BJ (cell line): Measurements from ENCODE around the gene MARS1. TPM values are rescaled to one million over a fixed set of nuclear protein-coding genes. Genes with fewer than 3 reads are reported as not detected.

Experiments used
- CTCF ChIA-PET: fragments of 350-600 bp; formaldehyde crosslinking; extraction: SDS; loops from one replicate; lab custom pipeline; 2021; ENCODE audit warnings: antibody characterized with exemption, inconsistent platforms; lab: Yijun Ruan, JAX
- POLR2A ChIA-PET: fragments of 300-600 bp; sonication (Branson Sonifier 250); formaldehyde crosslinking; extraction: SDS; loops from one replicate; lab custom pipeline; 2021; ENCODE audit warnings: antibody characterized with exemption; lab: Charles Lee
- DNase-seq: peaks from one replicate; pipeline ENCODE4 v3.0.0-alpha.2; 2011; ENCODE audit warnings: low read depth
- H3K27me3 ChIP-seq: 2 replicates; pipeline ENCODE4 v1.6.0; 2011; ENCODE audit warnings: low read length; ENCODE audit not compliant: control insufficient read depth, insufficient read depth
- H3K36me3 ChIP-seq: 2 replicates; pipeline ENCODE4 v1.5.1; 2011; ENCODE audit warnings: low read length; ENCODE audit not compliant: control insufficient read depth, insufficient read depth
- H3K4me3 ChIP-seq: 2 replicates; pipeline ENCODE4 v1.5.1; 2011; ENCODE audit warnings: low read depth, mild to moderate bottlenecking, control low read depth, low read length
- polyA plus RNA-seq: library from polyadenylated mRNA; depleted of rRNA; stranded (reverse); fragments of >200 nt; gene quantifications from 2 replicates; pipeline ENCODE4 v1.2.3, GENCODE V29; 2011
- TF ChIP-seq, protein P1 (sequence below): IDR thresholded peaks from 2 replicates; pipeline ENCODE4 v1.5.1; 2011; ENCODE audit warnings: low read depth, mild to moderate bottlenecking, control low read depth, inconsistent platforms, low read length, moderate library complexity; ENCODE audit not compliant: insufficient read depth

Gene MARS1
- polyA plus RNA-seq, 1 experiment, result 378 TPM

DNA sequence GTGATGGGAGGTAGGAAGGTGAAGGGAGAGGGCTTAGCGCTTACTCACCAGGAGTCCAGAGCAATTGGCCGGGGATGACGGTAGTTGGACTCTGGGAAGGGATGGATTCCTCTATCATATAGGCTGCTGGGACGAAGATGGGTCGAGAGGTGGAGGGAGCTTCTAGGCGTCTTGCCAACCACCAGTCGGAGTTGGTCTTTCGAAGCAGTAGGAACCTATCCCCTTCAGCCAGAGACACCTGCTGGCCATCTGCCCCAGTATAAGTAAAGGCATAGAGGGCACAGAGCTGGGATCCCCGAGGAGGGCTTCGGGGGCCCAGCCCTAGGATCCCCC is 8.9 kb upstream of the MARS1 start:
- no peak overlapping the region for H3K4me3 ChIP-seq
- CTCF ChIA-PET, result interaction anchor here (0.9 kb wide), 1 partner anchor 20 kb away, joined by 3 read pairs; the partner anchor contains the start of gene GLI1
- POLR2A ChIA-PET, result no interaction called here
- H3K36me3 ChIP-seq, result no peaks in the 10 kb centered on the region
- TF ChIP-seq, protein P1, sequence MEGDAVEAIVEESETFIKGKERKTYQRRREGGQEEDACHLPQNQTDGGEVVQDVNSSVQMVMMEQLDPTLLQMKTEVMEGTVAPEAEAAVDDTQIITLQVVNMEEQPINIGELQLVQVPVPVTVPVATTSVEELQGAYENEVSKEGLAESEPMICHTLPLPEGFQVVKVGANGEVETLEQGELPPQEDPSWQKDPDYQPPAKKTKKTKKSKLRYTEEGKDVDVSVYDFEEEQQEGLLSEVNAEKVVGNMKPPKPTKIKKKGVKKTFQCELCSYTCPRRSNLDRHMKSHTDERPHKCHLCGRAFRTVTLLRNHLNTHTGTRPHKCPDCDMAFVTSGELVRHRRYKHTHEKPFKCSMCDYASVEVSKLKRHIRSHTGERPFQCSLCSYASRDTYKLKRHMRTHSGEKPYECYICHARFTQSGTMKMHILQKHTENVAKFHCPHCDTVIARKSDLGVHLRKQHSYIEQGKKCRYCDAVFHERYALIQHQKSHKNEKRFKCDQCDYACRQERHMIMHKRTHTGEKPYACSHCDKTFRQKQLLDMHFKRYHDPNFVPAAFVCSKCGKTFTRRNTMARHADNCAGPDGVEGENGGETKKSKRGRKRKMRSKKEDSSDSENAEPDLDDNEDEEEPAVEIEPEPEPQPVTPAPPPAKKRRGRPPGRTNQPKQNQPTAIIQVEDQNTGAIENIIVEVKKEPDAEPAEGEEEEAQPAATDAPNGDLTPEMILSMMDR, result no peak
- DNase-seq, result no peak
- H3K27me3 ChIP-seq, result peaks cover 28% of the 10 kb centered on the region

DNA sequence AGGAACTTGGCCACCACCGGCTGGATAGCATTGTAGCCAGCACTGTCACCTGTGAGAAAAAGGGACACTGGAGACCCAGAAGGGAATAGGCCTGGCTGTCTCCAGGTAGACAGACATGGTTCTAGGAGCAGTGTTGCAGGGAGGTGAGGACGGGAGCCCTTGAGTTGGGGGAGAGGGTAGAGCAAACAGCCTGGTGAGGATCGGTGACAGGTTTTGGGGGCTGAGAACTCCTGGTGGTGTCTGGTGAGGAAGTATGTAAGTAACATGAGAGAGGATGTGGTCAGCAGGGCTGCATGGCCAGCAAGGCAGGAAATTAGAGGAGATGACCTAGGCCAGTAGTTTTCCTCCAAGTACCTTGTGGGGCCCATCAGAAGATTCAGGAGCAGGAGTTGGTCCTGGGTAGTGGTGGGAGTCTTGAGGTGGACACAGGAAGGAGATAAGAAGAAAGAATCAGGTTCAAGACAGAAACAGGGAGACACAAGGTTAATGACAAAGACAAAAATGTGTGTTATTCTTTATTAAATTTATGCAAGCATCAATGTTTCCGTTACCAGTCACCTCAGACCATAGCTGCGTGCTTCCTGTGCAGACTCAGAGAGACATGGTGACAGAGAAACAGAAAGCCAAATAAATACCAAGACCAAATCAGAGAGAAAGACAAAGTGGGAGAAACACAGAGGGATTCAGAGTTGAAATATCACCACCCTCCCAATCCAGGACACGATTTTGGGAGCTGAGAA is 8.3 kb upstream of the MARS1 start, which contains the start of gene ARHGAP9:
Gene ARHGAP9 (minus strand): TSS at position 491 of the 740 bp plus-strand sequence. CDS start 460 bp downstream, at position 31.
- POLR2A ChIA-PET, result no interaction called here
- Histone ChIP-seq H3K4me3 (no peak within 1 kb of the TSS), H3K36me3 (no peaks in the 10 kb centered on the region), H3K27me3 (peaks cover 23% of the 10 kb centered on the region)
- CTCF ChIA-PET, result interaction anchor here (1.8 to 3.1 kb wide), 2 partner anchors 16 to 21 kb away, joined by 5 to 21 read pairs; no protein-coding TSS in a partner anchor
- TF ChIP-seq, protein P1, result no peak
- DNase-seq, result no peak

DNA sequence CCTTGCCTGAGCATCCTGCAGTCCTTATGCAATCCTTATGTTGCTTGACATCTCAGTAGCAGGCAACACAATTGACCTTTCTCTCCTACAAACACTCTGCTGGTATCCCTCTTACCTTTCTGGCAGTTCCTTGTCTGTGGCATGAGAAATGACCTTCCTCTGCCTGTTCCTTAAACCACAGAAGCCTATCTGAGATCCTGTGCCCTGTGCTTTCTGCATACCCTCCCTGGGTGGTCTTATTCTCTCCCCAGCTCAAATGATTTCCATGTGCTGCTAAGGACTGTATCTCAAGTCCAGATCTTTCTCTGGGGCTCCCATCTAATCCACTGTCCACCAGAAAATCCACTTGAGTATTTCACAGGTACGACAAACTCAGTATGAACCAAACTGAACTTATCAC is 6.2 kb upstream of the MARS1 start:
- TF ChIP-seq, protein P1, result no peak
- DNase-seq, result no peak
- Histone ChIP-seq H3K36me3 (no peaks in the 10 kb centered on the region), H3K4me3 (no peak overlapping the region), H3K27me3 (peaks cover 3% of the 10 kb centered on the region)
- POLR2A ChIA-PET, result interaction anchor here (0.6 kb wide), 1 partner anchor 813 kb away, joined by 4 read pairs; no protein-coding TSS in a partner anchor
- CTCF ChIA-PET, result interaction anchor here (1.9 to 3.1 kb wide), 2 partner anchors 18 to 23 kb away, joined by 5 to 21 read pairs; partner anchors contain the start of gene GLI1

DNA sequence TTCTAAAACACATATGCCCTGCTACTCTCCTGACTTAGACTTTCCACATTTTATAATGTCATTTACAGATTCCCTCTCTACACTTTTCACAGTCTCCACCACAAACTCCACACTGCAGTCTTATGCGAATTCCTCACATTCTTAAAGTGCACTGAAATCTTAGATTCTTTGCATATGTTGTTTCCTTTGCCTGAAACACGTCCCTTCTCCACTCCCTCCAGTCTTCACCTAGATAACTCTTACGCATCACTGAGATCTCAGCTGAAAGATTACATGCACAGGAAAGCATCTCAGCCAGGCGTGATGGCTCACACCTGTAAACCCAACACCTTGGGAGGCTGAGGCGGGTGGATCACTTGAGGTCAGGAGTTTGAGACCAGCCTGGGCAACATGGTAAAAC is 4.4 kb upstream of the MARS1 start:
- peak; percentile 45 for DNase-seq
- Histone ChIP-seq H3K36me3 (no peaks in the 10 kb centered on the region), H3K4me3 (no peak overlapping the region), H3K27me3 (no peaks in the 10 kb centered on the region)
- ChIA-PET POLR2A (interaction anchor here (0.6 kb wide), 1 partner anchor 8 kb away, joined by 4 read pairs; no protein-coding TSS in a partner anchor), CTCF (interaction anchor here (1.0 to 1.9 kb wide), 2 partner anchors 23 to 30 kb away, joined by 3 to 6 read pairs; no protein-coding TSS in a partner anchor)
- TF ChIP-seq, protein P1, result no peak

DNA sequence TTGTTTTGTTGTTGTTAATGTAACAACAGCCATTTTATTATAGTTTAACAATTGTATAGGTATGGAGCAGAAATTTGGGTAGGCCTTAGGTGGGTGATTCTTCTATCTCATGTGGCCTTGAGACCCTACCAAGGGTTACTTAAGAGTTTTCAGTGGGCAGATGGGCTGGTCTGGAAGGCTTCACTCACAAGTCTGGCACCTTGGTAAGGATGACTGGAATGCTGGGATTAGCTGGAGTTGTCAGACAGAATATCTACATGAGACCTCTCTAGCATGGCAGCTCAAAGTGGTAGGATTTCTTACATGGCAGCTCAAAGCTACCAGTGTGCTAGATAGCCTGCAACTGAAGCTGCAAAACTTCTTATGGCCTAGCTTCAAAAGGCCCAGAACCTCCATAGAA is 2.2 kb upstream of the MARS1 start:
- ChIA-PET CTCF (interaction anchor here (0.6 to 2.1 kb wide), 5 partner anchors 22 to 1296 kb away, joined by 3 to 12 read pairs (median 4); partner anchors contain the start of genes INHBE and SMARCC2), POLR2A (no interaction called here)
- peaks cover 5% of the 10 kb centered on the region for H3K36me3 ChIP-seq
- DNase-seq, result no peak
- TF ChIP-seq, protein P1, result no peak
- no peak overlapping the region for H3K4me3 ChIP-seq
- H3K27me3 ChIP-seq, result no peaks in the 10 kb centered on the region
